GM11168 (cell line): ENCODE results near the gene NODAL.

Experiments
- in situ Hi-C: fragments of 300-500 bp; cut with MboI; formaldehyde crosslinking; loops from one replicate; pipeline ENCODE4 v1.12.0; 2022; ENCODE audit warnings: low sequenced_read_pairs; ENCODE audit not compliant: unreplicated experiment

The NODAL gene

DNA sequence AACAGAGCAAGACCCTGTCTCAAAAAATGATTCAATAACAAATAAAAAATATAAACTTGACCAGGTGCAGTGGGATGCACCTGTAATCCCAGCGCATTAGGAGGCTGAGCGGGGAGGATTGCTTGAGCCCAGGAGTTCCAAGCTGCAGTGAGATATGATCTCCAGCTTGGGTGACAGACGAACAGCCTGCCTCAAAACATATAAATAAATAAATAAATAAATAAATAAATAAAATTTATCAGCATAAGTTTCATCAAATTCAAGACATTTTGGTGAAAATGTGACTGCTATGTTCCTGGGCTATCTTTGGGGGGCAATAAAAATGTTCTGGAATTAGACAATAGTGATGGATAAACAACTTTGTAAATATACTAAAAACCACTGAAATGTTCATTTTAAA is 42.3 kb downstream of the NODAL start:
- in situ Hi-C loops, result no loop called here

DNA sequence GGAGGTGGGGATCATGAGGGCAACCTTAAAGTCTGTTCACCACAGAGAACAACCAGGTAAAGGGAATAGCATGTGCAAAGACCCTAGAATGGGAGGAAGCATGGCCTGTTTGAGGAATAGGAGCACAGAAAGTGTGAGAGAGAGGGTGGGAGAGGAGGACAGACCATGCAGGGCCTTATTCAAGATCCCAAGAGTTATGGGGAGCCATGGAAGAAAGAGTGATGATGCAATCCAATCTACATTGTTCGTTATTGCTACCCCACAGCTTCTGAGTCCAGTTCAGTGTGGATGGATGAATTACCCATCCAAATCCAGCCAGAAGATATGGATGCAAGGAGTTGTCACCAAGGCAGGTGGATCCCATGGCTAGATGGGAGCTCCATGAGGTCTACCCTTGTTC is 45.3 kb downstream of the NODAL start:
- in situ Hi-C loops, result no loop called here

DNA sequence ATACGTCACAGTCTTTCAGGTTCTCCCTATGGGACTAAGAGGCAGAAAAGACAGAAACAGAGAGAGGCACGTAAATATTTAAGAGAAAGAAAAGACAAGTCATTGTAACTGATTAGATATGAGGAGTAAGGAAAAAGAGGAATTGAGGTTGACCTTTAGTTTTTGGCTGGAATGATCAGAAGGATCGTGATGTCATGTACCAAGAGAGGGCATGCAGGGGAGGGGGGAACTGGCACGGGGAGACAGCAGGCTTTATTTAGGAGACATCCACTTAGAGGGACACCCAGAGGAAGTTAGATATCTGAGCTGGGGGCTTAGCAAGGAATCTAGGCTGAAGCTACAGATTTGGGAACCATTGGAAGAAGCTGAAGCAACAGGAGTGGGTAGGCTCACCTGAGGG is 49.8 kb downstream of the NODAL start:
- in situ Hi-C loops, result no loop called here
